DMS53 treated with DMSO at 0.1 percent for 48 hours (cell line): ENCODE data around the gene DYRK4.

Experiments
- DNase-seq: peaks from one replicate; lab custom pipeline; 2025; ENCODE audit not compliant: unreplicated experiment; lab: John Stamatoyannopoulos, UW

The DYRK4 gene

GRCh38 chr12:4558171-4558570 is 3.8 kb upstream of the DYRK4 start:
- DNase-seq = no peak

- no peak for DNase-seq
Measured at GRCh38 chr12:4563336-4563735, 1.3 kb downstream of the DYRK4 start.

- no peak for DNase-seq
Measured at GRCh38 chr12:4564818-4565217, 2.8 kb downstream of the DYRK4 start.

DNA sequence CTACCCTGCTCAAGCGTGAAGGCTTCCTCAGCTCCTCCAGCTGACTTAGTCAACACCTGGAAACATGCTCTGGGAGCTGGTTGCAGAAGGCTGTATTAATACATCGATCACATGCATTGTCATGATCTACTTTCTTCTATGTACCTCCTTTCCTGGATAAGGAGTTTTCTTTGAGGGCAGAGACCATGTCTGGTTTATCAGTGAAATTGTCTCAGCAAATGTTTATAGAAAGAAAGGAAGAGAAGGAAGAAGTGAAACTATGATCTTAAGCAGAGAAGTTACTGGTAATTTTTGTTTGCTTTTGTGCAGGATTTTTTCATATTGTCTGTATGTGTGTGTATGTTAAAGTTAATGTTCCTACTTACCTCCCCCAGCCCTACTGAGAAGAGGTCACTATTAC is 4.5 kb downstream of the DYRK4 start:
- no peak for DNase-seq

- peak; percentile 99 for DNase-seq
Measured at GRCh38 chr12:4567073-4567881, 5.3 kb downstream of the DYRK4 start.

DNA sequence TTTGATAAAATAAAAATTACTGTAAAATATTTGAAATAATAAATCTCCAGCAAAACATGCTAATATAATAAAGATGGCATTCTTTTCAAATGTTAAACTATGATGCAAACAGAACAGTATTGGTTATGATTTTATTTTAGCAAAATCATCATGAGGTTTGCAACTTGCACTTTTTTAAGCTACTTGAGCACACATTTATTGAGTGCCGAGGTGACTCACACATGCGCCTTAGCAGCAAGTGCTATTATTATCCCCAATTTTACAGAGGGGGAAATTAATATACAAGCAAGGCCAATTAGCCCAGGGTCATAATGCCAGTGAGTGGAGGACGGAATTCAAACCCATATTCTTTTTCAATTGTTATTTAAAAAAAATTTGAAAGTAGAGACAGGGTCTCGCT is 7.3 kb downstream of the DYRK4 start:
- DNase-seq = no peak

DNA sequence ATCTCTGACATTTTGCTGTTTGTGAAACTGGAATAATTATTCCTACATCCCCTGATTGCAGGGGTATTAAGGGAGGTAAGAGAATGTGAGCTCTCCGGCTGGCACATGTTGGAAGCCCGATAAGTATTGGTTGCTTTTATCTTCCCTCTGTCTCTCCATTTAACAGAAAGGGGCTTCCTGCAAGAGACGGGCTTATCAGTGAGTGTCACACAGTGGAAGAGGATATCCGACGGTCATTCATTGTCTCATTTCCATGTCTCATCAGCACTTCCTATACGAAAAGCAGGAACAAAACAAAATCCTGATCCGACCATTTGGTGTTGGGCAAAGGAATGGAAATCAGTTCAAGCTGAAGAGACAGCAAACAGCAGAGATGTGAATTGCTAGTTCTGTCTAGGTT is 10.7 kb downstream of the DYRK4 start:
- no peak for DNase-seq

GRCh38 chr12:4579305-4580102 is 17.5 kb downstream of the DYRK4 start:
- DNase-seq = peak; percentile 78

GRCh38 chr12:4580281-4580688 is 18.3 kb downstream of the DYRK4 start:
- DNase-seq = no peak

GRCh38 chr12:4584281-4584680 is 22.3 kb downstream of the DYRK4 start:
- DNase-seq = peak; percentile 99

DNA sequence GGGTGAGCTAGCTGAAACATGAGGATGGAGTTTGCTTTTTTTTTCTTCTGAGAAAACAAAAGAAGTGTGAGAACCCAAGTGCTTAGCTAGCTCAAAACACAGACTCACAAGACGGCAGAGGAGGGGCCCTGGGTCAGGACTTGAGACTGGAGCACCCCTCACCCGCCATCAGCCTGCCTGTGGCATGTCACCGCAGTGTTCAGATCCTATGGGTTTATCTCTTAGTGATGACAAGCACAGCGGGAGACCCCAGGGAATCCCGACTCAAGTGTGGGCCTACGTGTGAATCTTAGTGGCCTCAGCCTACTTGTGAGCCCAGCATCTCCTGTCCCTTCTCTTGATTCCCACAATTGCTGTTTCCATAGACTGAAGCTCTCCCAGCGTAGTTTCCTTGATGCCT is 22.9 kb downstream of the DYRK4 start:
- DNase-seq = no peak

DNA sequence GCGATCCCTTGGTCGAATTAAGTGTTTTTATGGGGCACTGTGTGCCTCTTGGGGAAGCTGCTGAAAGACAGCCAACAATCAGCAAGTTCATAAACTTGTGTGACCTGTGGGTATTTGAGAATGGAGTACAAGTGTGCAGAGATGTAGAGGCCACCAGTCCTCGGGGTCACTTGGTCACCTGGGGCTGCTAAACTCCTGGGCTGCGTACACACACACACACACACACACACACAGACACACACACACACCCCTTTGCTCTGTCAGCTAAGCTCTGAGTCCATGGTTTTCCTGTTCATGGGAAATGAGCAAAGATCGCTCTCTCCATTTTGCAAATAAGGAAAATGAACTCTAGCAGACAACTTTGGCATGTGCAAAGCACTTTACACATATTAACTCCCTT is 24.5 kb downstream of the DYRK4 start:
- DNase-seq = no peak

DNA sequence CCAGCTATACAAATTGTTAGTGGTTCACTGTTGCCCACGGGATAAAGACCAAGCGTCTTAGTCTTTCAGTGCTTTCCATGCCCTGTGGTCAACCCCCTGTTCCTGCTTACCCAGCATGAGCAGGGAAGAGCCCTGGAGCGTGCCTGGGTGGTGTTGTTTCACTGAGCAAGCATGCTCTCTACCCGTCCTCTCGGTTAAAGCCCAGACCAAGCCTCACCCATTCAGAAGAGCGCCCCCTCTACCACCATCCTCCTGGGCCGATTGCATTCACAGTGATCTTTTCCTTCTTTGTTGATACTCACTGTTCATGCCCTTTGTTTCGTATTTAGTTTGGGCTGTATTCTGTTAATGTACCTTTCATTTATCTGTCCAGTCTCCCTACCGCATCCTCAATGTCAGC is 25.1 kb downstream of the DYRK4 start:
- DNase-seq = no peak

GRCh38 chr12:4588916-4589315 is 26.9 kb downstream of the DYRK4 start:
- DNase-seq = no peak

DNA sequence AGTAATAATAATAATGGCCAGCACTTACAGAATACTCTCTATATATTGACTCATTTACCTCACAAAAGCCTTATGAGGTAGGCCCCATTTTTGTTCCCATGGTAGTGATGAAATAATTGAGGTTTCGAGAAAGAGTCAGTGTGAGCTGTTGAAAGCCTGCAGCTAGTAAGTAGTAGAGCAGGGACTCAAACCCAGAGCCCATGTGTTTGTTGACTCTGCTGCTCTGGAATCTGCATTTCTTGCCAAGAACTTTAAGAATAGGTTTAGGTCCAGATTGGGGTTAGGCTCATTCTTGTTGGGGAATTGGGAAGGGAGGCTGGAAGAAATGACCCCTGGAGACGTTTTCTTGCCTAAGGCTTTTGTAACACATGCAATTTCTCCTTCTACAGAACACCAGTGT is 27.9 kb downstream of the DYRK4 start:
- no peak for DNase-seq

- DNase-seq = no peak
Measured at GRCh38 chr12:4591180-4591687, 29.2 kb downstream of the DYRK4 start.

GRCh38 chr12:4595881-4596280 is 33.9 kb downstream of the DYRK4 start:
- no peak for DNase-seq

DNA sequence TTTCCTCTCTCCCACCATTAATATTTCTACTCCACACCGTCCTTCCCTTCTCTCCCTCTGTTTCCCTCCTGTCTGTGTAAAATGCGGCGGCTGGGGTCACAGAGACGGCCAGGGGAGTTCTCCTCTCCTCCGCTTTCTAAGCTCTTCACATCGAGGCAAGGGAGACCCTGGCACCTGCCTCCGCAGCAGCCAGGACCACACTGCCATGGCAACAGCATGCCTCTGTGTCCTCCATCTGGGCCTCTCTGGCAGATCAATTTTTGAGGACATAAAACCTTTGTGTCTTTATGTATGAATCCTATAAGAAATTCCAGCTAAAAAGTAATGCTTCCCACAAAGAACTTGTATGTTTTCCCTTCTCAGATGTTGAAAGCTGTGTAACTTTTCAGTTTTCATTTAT is 41.4 kb downstream of the DYRK4 start:
- no peak for DNase-seq

DNA sequence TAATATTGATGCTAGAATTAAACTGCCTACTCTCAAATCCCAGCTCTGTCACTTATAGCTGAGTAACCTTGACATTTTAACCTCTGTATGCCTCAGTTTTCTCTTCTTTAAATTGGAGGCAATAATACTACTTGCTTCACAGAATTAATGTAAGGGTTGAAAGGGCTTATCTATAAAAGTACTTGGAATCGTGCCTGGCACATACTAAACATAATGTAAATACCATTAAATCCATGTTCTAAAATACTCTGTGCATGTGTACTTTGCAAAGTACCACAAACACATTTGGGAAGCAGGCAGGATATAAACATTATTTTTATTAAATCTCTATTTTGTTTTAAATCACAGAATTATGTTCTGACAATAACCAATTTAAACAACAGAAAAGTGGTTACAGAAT is 41.9 kb downstream of the DYRK4 start:
- no peak for DNase-seq

GRCh38 chr12:4604684-4605193 is 42.7 kb downstream of the DYRK4 start:
- peak; percentile 100 for DNase-seq

DNA sequence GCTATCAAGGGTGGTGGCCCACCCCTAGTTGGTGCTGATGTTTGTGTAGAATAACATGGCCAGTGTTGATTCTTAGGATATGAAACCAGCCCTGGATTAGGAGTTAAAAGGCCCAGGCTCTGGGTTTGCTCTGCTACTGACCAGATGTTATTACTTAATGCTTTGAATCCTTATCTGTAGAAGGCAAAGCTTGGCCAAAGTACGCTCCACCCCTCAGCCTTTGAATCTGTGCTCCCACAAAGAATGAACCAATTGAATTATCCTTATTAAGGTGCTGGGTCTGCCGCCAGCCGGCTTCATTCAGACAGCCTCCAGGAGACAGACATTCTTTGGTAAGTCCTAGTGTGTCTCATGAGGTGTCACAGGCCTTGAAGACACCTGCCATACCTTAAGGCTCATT is 45.0 kb downstream of the DYRK4 start:
- no peak for DNase-seq

DNA sequence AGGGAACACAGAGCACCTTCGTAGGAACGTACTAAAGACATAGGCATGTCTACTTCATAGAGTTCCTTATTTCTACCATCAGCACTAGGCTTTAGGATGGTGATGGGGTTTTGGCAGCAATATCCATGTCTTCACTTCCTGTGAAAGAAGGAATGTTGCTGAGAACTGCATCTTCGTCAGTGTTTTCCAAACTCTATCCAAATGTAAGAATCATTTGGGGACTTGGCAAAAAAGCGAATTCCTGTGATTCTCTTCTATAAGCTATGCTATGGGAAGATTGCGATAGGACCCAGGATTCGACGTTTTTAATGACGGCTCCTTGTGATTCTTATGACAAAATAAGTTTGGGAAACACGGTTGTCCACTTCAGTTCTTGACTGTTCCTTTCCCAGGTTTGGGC is 47.1 kb downstream of the DYRK4 start:
- DNase-seq = no peak
